Measurements from ENCODE around the gene CCDC90B. TPM values are rescaled to one million over a fixed set of nuclear protein-coding genes. Genes with fewer than 3 reads are reported as not detected.

The CCDC90B gene
- total RNA-seq, 1 experiment from 2014 or later: 48.9 TPM

DNA sequence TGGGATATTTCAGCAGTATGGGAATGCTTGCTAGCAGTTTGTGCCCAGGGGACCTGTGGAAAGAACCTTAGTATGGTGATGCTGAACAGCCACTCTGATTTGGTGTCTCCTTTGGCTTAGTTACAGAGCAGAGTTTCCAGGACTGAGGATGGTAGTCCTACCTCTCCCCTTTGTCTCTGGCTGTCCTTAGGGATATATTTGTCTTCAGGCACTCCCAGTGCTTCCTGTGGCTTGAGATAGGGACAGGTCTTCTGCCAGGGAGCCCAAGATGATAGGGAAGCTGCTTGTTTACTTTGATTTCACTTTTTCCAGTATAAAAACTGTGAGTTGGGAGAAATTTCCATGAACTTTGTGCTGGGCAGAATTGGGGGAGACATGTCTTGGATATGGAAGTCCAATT lies 64.5 kb downstream of the CCDC90B start:
- CTCF ChIA-PET: no interaction called here
- H3K36me3 Mint-ChIP-seq: no peaks in the 10 kb centered on the region
- no peak overlapping the region for H3K4me3 Mint-ChIP-seq

DNA sequence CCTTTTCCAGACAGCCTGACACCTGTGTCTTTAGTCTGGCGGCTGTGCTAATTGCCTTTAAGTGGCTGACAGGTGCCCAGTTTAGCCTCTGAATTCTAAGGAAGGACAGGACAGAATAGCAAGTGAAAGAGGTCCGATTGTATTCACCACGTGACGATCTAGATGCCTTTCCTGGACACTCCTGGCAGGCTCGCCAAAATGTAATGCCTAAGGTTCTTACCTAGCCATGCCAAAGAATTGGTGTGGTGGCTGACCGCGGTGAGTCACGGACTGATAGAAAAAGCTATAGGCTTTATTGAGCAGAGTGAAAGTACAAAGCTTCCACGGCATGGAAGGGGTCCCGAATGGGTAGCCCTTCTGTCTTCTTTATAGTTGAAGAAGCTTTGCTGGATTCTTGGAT lies 65.9 kb downstream of the CCDC90B start:
- H3K27ac Mint-ChIP-seq: no peak overlapping the region
- no peak overlapping the region for H3K4me3 Mint-ChIP-seq
- H3K9me3 Mint-ChIP-seq: no peaks in the 10 kb centered on the region
- DNase-seq (ENCODE audit: low spot score): no peak
- ChIA-PET CTCF (interaction anchor here (0.9 kb wide), 1 partner anchor 73 kb away, joined by 3 read pairs; no protein-coding TSS in a partner anchor), POLR2A (no interaction called here)
- TF ChIP-seq SP1 (CRISPR knock-in tag; conservative IDR thresholded peaks at IDR 0.05): no peak
- TF ChIP-seq MAX (CRISPR knock-in tag; IDR thresholded peaks at IDR 0.05): no peak
- no peak for TF ChIP-seq ZNF263 (CRISPR knock-in tag; IDR thresholded peaks at IDR 0.05; ENCODE audit: low read depth)
- no peak for TF ChIP-seq ELF4 (CRISPR knock-in tag; IDR thresholded peaks at IDR 0.05; ENCODE audit: low read depth)
- H3K27me3 Mint-ChIP-seq (ENCODE audit: low read depth): no peaks in the 10 kb centered on the region
- no peaks in the 10 kb centered on the region for H3K4me1 Mint-ChIP-seq
- ATAC-seq: no peak
- no peaks in the 10 kb centered on the region for H3K36me3 Mint-ChIP-seq

More for the DNA sequence above, 64.5 kb downstream of the CCDC90B start:
- no peak overlapping the region for H3K27ac Mint-ChIP-seq
- ATAC-seq (no peak), DNase-seq (ENCODE audit: low spot score) (no peak)
- TF ChIP-seq FOXP1 (CRISPR knock-in tag; IDR thresholded peaks at IDR 0.05; ENCODE audit: borderline replicate concordance) (no peak), ELF4 (CRISPR knock-in tag; IDR thresholded peaks at IDR 0.05; ENCODE audit: low read depth) (no peak), ESRRA (CRISPR knock-in tag; IDR thresholded peaks at IDR 0.05; ENCODE audit: borderline replicate concordance) (no peak), USF1 (CRISPR knock-in tag; IDR thresholded peaks at IDR 0.05) (no peak), CREM (CRISPR knock-in tag; IDR thresholded peaks at IDR 0.05) (no peak)
- POLR2A ChIA-PET: no interaction called here
- no peaks in the 10 kb centered on the region for H3K27me3 Mint-ChIP-seq (ENCODE audit: low read depth)
- no peaks in the 10 kb centered on the region for H3K9me3 Mint-ChIP-seq
- no peaks in the 10 kb centered on the region for H3K4me1 Mint-ChIP-seq

GRCh38 chr11:83219095-83219494 lies 67.1 kb downstream of the CCDC90B start:
- Mint-ChIP-seq H3K4me3 (no peak overlapping the region), H3K36me3 (no peaks in the 10 kb centered on the region; the same call in 1 of the 2 replicates), H3K9me3 (no peaks in the 10 kb centered on the region), H3K27ac (no peak overlapping the region), H3K27me3 (ENCODE audit: low read depth) (no peaks in the 10 kb centered on the region), H3K4me1 (no peaks in the 10 kb centered on the region)
- ChIA-PET POLR2A (no interaction called here), CTCF (interaction anchor here (0.6 to 1.1 kb wide), 8 partner anchors 31 to 603 kb away, joined by 3 to 8 read pairs (median 3); partner anchors contain the start of gene DDIAS)
- TF ChIP-seq, protein P1, sequence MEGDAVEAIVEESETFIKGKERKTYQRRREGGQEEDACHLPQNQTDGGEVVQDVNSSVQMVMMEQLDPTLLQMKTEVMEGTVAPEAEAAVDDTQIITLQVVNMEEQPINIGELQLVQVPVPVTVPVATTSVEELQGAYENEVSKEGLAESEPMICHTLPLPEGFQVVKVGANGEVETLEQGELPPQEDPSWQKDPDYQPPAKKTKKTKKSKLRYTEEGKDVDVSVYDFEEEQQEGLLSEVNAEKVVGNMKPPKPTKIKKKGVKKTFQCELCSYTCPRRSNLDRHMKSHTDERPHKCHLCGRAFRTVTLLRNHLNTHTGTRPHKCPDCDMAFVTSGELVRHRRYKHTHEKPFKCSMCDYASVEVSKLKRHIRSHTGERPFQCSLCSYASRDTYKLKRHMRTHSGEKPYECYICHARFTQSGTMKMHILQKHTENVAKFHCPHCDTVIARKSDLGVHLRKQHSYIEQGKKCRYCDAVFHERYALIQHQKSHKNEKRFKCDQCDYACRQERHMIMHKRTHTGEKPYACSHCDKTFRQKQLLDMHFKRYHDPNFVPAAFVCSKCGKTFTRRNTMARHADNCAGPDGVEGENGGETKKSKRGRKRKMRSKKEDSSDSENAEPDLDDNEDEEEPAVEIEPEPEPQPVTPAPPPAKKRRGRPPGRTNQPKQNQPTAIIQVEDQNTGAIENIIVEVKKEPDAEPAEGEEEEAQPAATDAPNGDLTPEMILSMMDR (IDR thresholded peaks at IDR 0.05): peak; percentile 33; the same call in 1 of the 2 replicates
- no peak for TF ChIP-seq PRRX2 (CRISPR knock-in tag; IDR thresholded peaks at IDR 0.05)
- TF ChIP-seq STAT6 (CRISPR knock-in tag; conservative IDR thresholded peaks at IDR 0.05; ENCODE audit: low read depth): no peak
- ATAC-seq: peak; percentile 75
- peak; percentile 36 for DNase-seq (ENCODE audit: low spot score)

Other genes starting within 250 kb of the CCDC90B start
- 6.2 to 7.5 TPM (median 6.7 TPM) in 3 replicates for gene RAB30, start 214.5 kb downstream of the CCDC90B start, total RNA-seq (2021)
- 46.1 to 56.2 TPM (median 46.5 TPM) in 3 replicates for gene PCF11, start 129.2 kb downstream of the CCDC90B start, total RNA-seq (2021)
- gene ANKRD42, start 92.7 kb downstream of the CCDC90B start, total RNA-seq (2021): 5.7 to 6.6 TPM (median 5.8 TPM) in 3 replicates

All from WTC11 (cell line).